HG03354 (cell line): ENCODE data around the gene OR4D1.
A peak's percentile ranks its signal among the peaks of the same experiment; 100 is the strongest.
"Not testable (repeated sequence)": the region's sequence is repeated elsewhere in the genome, so short reads cannot be mapped to it uniquely, and the experiment has no call there.

Source experiments
- ATAC-seq: cut with Tn5 transposase; IDR thresholded peaks from one replicate; pipeline ENCODE4 v1.9.1; 2021; ENCODE audit warnings: mild to moderate bottlenecking; ENCODE audit not compliant: unreplicated experiment, poor library complexity, severe bottlenecking

OR4D1 gene

DNA sequence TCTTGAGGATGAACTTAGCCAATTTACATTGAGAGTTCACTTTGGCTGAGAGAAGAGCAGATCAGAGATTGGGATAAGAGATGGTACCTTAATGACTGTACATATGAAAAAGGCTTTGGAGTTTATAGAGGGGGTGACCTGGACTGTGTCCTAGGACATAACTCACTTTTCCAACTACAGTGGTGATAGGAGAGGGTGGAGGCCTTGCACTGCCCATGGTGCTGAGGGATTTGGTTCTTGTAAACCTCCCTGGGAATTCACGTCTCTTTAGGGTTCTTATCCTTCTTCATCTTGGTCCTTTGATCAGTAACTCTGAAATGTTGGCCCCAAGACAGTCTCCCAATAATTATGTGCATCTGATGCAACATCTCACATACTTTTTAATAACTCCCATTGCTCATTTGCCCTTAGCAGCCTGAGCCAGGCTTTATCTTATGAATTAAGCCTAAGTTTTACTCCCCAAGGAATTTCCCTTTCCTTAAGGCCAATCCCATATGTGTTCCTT is at the start of gene OR4D1:
Gene OR4D1 (plus strand): TSS at position 455 of the 505 bp plus-strand sequence. CDS start 6,770 bp downstream, outside the sequence.
- ATAC-seq = no peak

DNA sequence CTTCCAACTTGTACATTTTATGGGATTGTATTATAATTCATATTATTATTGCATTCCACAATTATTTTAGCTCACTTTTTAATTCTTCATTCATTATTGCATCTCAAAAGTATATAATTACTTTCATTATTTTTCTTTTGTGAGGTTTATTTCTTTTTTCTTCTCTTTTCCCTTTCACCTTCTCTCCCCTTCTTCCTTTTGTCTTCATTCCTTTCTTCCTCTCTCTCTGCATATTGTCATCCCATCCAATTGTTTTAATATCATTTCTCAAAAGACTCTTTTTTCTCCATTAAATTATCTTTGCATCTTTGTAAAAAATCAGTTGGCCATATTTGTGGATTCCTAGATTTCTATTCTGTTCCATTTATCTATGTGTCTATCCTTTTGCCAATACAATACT is 47.7 kb upstream of the OR4D1 start:
- no peak for ATAC-seq

DNA sequence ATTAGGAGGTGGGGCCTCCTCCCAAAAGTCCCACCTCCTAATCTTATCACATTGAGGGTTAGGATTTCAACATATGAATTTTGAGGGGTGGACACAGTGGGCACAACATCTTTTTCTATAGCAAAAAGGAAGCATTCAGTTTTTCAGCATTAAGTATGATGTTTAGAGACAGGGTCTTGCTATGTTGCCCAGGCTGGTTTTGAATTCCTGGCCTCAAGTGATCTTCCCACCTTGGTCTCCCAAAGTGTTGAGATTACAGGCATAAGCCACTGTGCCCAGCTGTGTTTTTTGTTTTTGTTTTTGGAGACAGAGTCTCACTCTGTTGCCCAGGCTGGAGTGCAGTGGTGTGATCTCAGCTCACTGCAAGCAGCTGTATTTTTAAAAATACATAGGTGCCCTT is 46.3 kb upstream of the OR4D1 start:
- not testable (repeated sequence) for ATAC-seq

GRCh38 chr17:58105093-58105492 is 43.1 kb upstream of the OR4D1 start:
- no peak for ATAC-seq

DNA sequence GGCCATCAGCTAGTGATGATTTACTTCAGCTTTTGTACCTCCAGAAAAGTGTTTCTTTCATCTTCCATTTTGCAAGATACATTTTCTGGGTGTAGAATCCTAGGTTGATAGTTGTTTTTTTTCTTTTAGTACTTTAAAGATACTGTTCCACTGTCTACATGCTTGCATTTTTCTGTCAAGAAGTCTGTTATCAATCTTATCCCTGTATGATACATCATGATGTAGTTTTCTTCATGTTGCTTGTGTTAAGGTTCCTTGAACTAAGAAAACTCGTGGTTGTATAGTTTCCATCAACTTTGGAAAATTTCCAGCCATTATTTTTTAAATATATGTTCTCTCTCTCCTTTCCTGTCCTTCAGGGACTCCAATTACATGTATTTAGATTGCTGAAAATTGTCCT is 40.9 kb upstream of the OR4D1 start:
- no peak for ATAC-seq

- ATAC-seq = no peak
These were observed 39.0 kb upstream of the OR4D1 start for GRCh38 chr17:58109197-58109596.

- no peak for ATAC-seq
These were observed 38.2 kb upstream of the OR4D1 start for GRCh38 chr17:58110012-58110411.

GRCh38 chr17:58111676-58112075 is 36.5 kb upstream of the OR4D1 start:
- no peak for ATAC-seq

GRCh38 chr17:58112970-58113631 is 35.1 kb upstream of the OR4D1 start:
- ATAC-seq = peak; percentile 41

DNA sequence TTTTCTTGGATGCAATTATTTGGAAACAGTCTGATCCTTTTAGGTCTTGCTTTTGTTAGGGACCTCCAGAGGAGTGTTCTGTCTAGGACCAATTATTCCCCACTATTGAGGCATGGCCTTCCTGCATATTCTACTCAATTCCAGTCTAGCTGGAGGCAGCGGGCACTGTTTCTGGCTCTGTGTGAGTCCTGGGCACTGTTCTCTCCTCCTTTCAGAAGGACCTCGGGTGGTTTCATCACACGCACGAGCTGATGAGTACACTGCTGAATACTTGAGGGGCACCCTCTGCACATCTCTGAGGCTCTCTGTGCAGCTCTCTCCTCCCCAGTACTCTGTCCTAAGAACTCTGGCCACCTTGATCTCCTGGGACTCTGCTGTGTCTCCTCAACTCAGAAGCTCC is 34.2 kb upstream of the OR4D1 start:
- no peak for ATAC-seq

GRCh38 chr17:58117382-58117781 is 30.8 kb upstream of the OR4D1 start:
- no peak for ATAC-seq

- ATAC-seq = no peak
These were observed 28.7 kb upstream of the OR4D1 start for GRCh38 chr17:58119491-58119890.

DNA sequence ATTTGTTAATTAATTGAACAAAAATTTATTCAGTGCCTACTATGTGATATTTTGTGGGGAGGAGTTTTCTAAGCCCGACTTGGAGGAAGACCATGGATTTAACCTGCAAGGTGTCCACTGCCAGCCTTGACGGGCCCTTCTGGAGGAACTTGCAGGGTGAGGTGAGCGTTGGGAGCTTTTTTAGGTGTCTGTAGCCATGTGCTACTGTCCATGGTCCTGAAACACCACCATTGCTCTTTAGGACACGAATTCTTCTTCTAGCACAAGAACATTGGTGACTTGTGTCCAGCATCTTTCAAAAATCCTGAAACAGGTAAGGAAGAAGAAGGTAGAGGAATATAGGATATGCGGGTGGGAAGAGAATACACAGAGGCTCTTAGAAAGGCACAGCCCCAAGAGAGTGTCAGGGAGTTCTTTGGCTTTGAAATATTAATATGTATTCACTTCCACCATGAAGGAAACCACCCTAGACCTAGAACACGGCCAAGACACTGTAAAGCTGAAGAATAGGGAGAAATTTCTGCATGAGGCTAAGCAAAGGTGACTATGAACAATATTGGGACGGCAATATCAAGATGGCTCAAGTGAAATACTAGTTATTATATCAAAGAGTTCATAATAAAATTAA is 27.9 kb upstream of the OR4D1 start:
- ATAC-seq = no peak

DNA sequence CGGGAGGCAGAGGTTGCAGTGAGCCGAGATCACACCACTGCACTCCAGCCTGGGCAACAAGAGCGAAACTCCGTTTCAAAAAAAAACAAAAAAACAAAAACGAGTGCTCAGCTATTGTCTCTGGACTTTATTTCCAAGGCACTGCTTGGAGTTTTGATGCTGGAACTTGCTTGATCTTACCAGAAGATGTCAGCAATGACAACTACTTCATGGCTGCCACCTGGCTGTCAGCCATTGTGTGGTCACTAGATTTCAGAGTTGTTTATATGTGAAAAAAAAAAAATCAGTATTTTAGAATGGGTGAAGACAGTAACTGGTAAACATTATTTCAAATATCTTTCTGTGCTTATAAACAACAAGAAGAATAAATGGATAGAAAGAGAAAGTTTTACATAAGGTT is 26.3 kb upstream of the OR4D1 start:
- ATAC-seq = no peak

- ATAC-seq = no peak
These were observed 20.3 kb upstream of the OR4D1 start for GRCh38 chr17:58127846-58128245.

DNA sequence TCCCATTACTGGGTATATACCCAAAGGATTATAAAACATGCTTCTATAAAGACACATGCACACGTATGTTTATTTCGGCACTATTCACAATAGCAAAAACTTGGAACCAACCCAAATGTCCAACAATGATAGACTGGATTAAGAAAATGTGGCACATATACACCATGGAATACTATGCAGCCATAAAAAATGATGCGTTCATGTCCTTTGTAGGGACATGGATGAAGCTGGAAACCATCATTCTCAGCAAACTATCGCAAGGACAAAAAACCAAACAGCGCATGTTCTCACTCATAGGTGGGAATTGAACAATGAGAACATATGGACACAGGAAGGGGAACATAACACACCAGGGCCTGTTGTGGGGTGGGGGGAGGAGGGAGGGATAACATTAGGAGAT is 15.5 kb upstream of the OR4D1 start:
- ATAC-seq = not testable (repeated sequence)

DNA sequence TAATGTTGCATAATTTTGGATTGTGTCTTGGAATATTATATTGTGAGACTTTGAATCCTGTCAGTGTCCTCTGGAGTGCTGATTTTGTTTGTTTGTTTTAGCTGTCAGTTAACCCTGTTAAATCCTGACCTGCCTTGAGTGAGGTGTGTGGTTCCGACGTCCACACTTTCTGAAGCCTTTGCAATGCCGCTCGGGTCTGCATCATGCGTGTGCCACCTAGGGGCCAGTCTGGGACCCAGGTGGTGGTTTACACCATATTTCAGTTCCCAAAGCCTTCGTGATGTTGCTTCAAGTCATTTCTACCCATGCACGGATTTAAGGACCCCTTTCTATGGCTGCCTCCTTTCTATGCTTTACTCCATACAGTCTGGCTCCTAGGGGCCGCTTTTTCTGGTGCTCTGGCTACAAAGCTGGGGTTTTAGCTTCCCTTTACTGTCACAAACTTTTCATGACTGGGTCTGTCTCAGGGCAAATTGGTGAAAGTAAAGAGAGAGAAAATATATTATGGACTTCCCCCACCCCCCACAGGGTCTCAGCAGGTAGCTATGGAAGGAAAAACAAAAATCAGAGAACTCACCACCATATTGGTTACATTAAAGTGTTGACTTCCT is 11.4 kb upstream of the OR4D1 start:
- ATAC-seq = no peak

- no peak for ATAC-seq
These were observed 6.7 kb upstream of the OR4D1 start for GRCh38 chr17:58141505-58141904.

- not testable (repeated sequence) for ATAC-seq
These were observed 4.8 kb upstream of the OR4D1 start for GRCh38 chr17:58143335-58143734.

DNA sequence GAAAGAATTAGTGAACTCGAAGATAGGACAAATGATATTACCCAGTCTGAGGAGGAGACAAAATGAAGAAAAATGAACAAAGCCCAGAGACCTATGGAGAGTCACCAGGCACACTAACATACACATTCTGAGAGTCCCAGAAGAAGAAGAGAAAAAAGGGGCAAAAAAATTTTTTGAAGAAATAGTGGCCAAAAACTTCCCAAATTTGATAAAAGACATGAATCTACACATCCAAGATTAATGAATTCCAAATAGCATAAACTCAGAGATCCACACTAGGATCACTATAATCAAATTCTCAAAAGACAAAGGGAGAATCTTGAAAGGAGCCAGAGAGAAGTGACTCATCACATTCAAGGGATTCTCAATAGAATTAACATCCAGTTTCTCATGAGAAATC is 3.4 kb upstream of the OR4D1 start:
- ATAC-seq = no peak

DNA sequence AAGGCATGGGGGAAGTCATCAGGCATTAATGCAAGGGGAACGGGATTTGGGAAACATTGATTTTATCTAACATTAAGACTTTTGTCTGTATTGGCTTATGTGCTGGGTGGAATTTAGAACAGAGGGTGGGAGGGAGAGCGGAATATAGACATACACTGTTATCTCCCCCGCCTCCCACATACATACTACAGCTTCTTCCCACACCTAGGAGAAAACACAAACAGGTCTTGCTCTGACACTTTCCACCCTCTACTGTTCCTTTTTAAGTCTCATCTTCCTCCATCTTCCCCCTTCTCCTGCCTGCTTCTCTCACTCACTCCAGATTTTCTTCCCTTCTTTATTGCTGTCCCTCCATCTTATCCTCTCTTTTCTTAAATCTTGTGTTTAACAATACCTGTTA is 425 bp downstream of the OR4D1 start:
- no peak for ATAC-seq
